HG03378 (cell line): ENCODE results near the gene PROC.
"Not testable (repeated sequence)": the region's sequence is repeated elsewhere in the genome, so short reads cannot be mapped to it uniquely, and the experiment has no call there.

ENCODE experiments used
- ATAC-seq: cut with Tn5 transposase; IDR thresholded peaks from one replicate; pipeline ENCODE4 v1.9.1; 2021; ENCODE audit warnings: mild to moderate bottlenecking, moderate library complexity; ENCODE audit not compliant: unreplicated experiment

PROC gene

DNA sequence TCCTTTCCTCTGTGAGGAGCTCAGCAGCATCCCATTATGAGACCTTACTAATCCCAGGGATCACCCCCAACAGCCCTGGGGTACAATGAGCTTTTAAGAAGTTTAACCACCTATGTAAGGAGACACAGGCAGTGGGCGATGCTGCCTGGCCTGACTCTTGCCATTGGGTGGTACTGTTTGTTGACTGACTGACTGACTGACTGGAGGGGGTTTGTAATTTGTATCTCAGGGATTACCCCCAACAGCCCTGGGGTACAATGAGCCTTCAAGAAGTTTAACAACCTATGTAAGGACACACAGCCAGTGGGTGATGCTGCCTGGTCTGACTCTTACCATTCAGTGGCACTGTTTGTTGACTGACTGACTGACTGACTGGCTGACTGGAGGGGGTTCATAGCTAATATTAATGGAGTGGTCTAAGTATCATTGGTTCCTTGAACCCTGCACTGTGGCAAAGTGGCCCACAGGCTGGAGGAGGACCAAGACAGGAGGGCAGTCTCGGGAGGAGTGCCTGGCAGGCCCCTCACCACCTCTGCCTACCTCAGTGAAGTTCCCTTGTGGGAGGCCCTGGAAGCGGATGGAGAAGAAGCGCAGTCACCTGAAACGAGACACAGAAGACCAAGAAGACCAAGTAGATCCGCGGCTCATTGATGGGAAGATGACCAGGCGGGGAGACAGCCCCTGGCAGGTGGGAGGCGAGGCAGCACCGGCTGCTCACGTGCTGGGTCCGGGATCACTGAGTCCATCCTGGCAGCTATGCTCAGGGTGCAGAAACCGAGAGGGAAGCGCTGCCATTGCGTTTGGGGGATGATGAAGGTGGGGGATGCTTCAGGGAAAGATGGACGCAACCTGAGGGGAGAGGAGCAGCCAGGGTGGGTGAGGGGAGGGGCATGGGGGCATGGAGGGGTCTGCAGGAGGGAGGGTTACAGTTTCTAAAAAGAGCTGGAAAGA lies 7.6 kb downstream of the PROC start:
- ATAC-seq: no peak

- no peak for ATAC-seq
These were observed 8.5 kb downstream of the PROC start for GRCh38 chr2:127426501-127427354.

- no peak for ATAC-seq
These were observed 9.3 kb downstream of the PROC start for GRCh38 chr2:127427376-127428056.

DNA sequence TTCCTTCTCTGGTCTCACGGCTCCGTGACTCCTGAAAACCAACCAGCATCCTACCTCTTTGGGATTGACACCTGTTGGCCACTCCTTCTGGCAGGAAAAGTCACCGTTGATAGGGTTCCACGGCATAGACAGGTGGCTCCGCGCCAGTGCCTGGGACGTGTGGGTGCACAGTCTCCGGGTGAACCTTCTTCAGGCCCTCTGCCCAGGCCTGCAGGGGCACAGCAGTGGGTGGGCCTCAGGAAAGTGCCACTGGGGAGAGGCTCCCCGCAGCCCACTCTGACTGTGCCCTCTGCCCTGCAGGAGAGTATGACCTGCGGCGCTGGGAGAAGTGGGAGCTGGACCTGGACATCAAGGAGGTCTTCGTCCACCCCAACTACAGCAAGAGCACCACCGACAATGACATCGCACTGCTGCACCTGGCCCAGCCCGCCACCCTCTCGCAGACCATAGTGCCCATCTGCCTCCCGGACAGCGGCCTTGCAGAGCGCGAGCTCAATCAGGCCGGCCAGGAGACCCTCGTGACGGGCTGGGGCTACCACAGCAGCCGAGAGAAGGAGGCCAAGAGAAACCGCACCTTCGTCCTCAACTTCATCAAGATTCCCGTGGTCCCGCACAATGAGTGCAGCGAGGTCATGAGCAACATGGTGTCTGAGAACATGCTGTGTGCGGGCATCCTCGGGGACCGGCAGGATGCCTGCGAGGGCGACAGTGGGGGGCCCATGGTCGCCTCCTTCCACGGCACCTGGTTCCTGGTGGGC lies 10.0 kb downstream of the PROC start:
- no peak for ATAC-seq

DNA sequence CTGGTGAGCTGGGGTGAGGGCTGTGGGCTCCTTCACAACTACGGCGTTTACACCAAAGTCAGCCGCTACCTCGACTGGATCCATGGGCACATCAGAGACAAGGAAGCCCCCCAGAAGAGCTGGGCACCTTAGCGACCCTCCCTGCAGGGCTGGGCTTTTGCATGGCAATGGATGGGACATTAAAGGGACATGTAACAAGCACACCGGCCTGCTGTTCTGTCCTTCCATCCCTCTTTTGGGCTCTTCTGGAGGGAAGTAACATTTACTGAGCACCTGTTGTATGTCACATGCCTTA lies 10.5 kb downstream of the PROC start:
- ATAC-seq: no peak

- no peak for ATAC-seq
These were observed 11.1 kb downstream of the PROC start for GRCh38 chr2:127429291-127429690.

DNA sequence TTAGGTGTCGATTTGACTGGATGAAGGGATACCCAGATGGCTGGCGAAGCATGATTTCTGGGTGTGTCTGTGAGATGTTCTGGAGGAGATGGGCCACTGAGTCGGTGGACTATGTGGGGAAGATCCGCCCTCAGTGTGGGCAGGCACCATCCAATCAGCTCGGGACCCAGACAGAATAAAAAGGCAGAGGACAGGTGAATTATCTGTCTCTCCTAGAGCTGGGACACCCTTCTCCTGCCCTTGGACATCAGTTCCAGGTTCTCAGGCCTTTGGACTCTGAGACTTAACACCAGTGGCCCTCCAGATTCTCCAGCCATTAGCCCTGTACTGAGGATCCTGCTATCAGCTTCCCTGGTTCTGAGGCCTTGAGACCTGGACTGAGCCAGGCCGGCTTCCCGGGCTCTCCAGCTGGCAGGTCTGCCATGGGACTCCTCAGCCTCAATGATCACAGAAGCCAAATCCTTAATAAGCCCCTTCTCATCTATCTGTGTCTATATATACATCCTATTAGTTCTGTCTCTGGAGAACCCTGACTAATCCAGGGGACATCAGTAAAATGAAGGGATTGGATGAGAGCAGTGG lies 11.7 kb downstream of the PROC start:
- no peak for ATAC-seq

DNA sequence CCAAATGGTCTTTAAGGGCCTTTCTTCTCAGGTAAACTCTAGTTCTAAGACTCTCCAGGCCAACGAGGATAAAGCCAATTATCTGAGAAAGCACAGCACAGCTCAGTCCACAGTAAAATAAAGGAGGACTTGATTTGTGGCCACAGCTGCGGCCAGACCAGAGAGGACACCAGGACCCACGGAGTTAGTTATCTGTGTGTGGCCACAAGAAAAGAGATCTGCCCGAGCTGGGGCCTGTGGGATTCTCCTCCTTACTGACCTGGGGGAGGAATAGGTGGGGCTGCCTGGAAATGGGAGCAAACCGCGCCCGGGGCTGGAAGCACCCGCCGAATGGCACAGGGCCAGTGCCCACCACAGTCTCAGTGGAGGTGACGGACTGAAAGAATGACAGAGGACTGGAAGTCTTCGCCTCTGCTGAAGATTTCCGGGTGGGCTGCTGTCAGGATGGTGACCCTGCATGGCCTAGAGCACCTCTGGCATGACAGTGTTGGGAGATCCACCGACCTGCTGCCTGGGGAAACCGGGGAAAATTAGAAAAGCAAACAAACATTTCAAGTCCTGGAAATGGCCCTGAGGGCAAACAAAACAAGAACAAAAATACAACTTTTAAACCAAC lies 13.3 kb downstream of the PROC start:
- no peak for ATAC-seq

DNA sequence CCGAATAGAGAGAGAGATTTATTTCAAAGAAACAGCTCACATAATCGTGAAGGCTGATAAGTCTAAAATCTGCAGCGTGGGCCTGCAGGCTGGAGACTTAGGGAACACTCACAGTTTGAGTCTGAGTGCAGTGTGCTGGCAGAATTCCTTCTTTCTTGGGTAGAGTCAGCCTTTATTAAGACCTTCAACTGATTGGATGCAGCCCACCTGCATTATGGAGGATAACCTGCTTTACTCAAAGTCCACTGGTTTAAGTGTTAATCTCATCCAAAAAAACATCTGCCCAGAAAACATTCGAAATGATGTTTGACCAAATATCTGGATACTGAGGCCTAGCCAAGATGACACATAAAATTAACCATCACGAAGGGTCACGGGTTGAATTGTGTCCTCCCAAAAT lies 16.3 kb downstream of the PROC start:
- ATAC-seq: no peak

DNA sequence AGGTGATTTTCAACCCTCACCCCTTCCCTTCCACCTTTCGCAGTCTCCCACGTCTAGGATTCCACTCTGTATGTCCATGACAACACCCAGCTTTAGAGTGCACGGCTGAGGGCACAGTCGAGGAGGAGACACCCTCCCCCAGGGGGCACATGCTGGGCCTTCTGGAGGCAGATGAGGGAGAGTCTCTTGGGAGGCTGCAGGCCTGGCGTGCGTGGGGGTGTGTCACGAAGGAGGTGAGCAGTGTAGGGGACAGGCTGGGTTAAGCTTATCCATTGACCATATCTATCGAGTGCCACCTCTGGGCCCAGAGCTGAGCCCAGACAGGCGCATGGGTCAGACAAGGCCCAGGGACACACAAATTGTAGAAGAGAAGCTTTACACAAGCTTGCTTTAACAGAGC lies 18.8 kb downstream of the PROC start:
- ATAC-seq: no peak

GRCh38 chr2:127437781-127438726 lies 19.8 kb downstream of the PROC start:
- ATAC-seq: no peak

GRCh38 chr2:127439343-127439742 lies 21.1 kb downstream of the PROC start:
- no peak for ATAC-seq

GRCh38 chr2:127448526-127448925 lies 30.3 kb downstream of the PROC start:
- ATAC-seq: no peak

DNA sequence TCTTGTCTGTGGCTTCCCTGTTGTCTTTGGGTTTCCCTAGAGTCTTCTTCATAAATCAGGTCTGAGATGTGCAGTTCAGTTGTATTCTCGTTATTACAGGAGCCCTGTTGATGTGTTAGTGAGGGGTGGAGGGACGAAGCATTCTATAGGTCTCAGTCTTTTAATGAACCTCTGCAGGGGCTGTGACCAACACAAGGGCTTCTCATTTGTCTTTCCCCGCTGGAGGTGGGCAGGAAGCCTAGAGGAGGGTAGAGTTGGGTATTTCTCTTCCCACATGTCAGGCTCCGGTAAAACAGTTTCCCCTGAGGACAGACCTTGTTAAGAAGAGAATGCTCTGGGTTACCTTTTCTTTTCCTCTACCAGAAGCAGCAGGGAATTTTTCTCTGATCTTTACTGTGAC lies 31.2 kb downstream of the PROC start:
- no peak for ATAC-seq

DNA sequence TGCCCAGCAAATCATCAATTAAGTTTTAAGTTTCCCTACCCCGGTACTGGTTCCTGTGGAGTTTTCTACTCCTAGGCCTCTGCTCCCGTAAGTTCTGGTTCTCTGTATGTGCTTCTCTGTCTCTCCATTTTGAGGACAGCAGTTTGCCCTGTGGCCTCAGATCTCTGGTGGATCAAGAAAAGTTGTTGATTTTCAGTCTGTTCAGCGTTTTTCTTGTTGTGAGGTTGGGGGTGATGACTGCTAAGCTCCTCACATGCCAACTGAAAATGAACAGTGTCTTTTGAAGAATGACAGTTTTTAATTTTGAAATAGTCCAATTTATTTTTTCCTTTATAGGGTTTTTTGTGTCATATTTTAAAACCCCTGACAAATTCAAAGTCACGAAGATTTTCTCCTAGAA lies 31.7 kb downstream of the PROC start:
- ATAC-seq: no peak

DNA sequence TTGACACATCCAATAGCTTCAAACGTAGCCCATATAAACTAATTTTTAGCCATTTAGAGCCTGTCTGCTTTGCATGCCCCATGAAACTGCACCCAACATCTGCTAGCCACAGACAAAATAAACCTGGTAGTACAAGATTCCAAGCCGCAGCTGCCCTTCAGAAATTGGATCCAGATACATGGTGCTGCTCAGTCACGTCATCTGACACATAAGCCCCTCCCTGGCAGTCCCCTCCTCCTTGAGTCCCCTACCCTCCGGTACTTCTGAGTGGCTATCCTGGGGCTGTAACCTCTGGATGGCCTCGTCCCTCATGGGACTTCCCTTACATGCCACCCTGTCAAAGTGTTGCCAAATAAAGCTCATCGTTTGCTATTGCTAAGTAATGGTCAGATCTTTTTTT lies 33.8 kb downstream of the PROC start:
- ATAC-seq: no peak

- ATAC-seq: not testable (repeated sequence)
These were observed 34.2 kb downstream of the PROC start for GRCh38 chr2:127452423-127452822.

GRCh38 chr2:127453013-127453391 lies 34.8 kb downstream of the PROC start:
- ATAC-seq: no peak
